ENCODE data around the gene MFRP.

GRCh38 chr11:119309411-119309810, 37.1 kb downstream of the MFRP start:
- TF ChIP-seq POLR2A (IDR thresholded peaks at IDR 0.05; ENCODE audit: extremely low read depth, insufficient read length) (no peak), CTCF (IDR thresholded peaks at IDR 0.05; ENCODE audit: low read depth, low read length) (no peak)

Data from NB4 (cell line).